Vagina (tissue), 2 donors: Measurements from ENCODE around the gene ZMIZ1. TPM values are rescaled to one million over a fixed set of nuclear protein-coding genes. Genes with fewer than 3 reads are reported as not detected.

ENCODE experiments used
- DNase-seq, 2 donors: peaks; one replicate each; pipeline ENCODE4 v3.0.0-alpha.2; 2017; ENCODE audit errors: extremely low spot score in 2 of 2
- H3K27ac ChIP-seq: fragments of 200-600 bp; sonication (generic); one replicate; pipeline ENCODE4 v1.5.1; 2019
- H3K27me3 ChIP-seq: fragments of 200-600 bp; sonication (generic); one replicate; pipeline ENCODE4 v1.5.1; 2019
- H3K36me3 ChIP-seq, 2 donors: fragments of 200-600 bp; sonication (generic); one replicate each; pipeline ENCODE4 v1.5.1; 2017 to 2019
- H3K4me1 ChIP-seq: fragments of 200-600 bp; sonication (generic); one replicate; pipeline ENCODE4 v1.5.1; 2019
- H3K4me3 ChIP-seq, 2 donors: fragments of 200-600 bp; sonication (generic); 1 replicate in 1 of 2; 2 replicates in 1 of 2; pipeline ENCODE4 v1.5.1; 2016 to 2019
- H3K9me3 ChIP-seq: fragments of 200-600 bp; sonication (generic); one replicate; pipeline ENCODE4 v1.5.1; 2019
- POLR2A ChIP-seq, 2 donors: fragments of 450-650 bp; IDR thresholded peaks; one replicate each; pipeline ENCODE4 v1.6.1; 2017; ENCODE audit warnings: antibody characterized with exemption in 2 of 2, mild to moderate bottlenecking in 2 of 2, moderate library complexity in 2 of 2
- POLR2AphosphoS5 ChIP-seq, 2 donors: sonication (generic); formaldehyde crosslinking; IDR thresholded peaks; one replicate each; pipeline ENCODE4 v1.9.0; 2017; ENCODE audit warnings: antibody characterized with exemption in 2 of 2, mild to moderate bottlenecking in 2 of 2, low read depth in 1 of 2; ENCODE audit not compliant: insufficient read depth in 1 of 2
- intact Hi-C: fragments of 100-400 bp; cut with DNase I; formaldehyde crosslinking; loops from one replicate; pipeline ENCODE4 v1.15.1; 2023
- total RNA-seq: library from RNA; depleted of rRNA; stranded (reverse); fragments of >200 nt; gene quantifications from one replicate; pipeline ENCODE4 v1.2.3, GENCODE V29; 2016
- TF ChIP-seq, protein P1 (sequence below), 3 experiments: fragments of 450-650 bp in 2 of 3; fragments of 200-600 bp in 1 of 3; sonication (generic) in 1 of 3; IDR thresholded peaks; one replicate each; pipeline ENCODE4 v1.5.1; 2017 to 2019; ENCODE audit warnings: antibody characterized with exemption in 3 of 3, mild to moderate bottlenecking in 2 of 3, moderate library complexity in 2 of 3

Gene ZMIZ1
- total RNA-seq, 1 donor from 2014 or later = 61.4 TPM

DNA sequence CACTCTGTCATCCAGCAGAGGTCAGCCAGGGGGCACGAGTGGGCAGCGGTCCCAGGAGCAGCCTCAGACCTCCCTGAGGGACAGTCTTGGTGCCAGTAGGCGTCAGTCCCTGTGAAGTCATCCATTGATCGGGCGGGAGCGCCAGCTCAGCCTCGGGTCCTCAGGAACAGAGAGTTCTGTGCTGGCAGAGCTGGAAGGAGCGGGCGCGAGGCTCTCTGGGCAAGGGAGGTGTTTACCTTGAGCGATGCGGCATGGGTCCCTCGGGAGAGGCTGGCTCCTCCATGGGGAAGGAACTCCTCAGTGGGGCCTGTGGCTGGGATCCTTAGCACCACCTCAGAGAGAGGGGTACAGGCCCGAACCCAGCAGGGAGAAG, 177.4 kb downstream of the ZMIZ1 start:
- peak overlapping the region in 1 of 2 donors; percentile 15 for H3K4me3 ChIP-seq
- TF ChIP-seq POLR2A (IDR thresholded peaks at IDR 0.05) (no peak), POLR2AphosphoS5 (IDR thresholded peaks at IDR 0.05; ENCODE audit: insufficient read depth in 1 of 2, low read depth in 1 of 2) (no peak)
- TF ChIP-seq, protein P1, sequence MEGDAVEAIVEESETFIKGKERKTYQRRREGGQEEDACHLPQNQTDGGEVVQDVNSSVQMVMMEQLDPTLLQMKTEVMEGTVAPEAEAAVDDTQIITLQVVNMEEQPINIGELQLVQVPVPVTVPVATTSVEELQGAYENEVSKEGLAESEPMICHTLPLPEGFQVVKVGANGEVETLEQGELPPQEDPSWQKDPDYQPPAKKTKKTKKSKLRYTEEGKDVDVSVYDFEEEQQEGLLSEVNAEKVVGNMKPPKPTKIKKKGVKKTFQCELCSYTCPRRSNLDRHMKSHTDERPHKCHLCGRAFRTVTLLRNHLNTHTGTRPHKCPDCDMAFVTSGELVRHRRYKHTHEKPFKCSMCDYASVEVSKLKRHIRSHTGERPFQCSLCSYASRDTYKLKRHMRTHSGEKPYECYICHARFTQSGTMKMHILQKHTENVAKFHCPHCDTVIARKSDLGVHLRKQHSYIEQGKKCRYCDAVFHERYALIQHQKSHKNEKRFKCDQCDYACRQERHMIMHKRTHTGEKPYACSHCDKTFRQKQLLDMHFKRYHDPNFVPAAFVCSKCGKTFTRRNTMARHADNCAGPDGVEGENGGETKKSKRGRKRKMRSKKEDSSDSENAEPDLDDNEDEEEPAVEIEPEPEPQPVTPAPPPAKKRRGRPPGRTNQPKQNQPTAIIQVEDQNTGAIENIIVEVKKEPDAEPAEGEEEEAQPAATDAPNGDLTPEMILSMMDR (IDR thresholded peaks at IDR 0.05) = no peak
- intact Hi-C loops = no loop called here
- H3K4me1 ChIP-seq = peaks cover 93% of the 10 kb centered on the region
- no peak for DNase-seq
- no peaks in the 10 kb centered on the region for H3K36me3 ChIP-seq
- no peaks in the 10 kb centered on the region for H3K9me3 ChIP-seq
- H3K27me3 ChIP-seq = no peaks in the 10 kb centered on the region
- H3K27ac ChIP-seq = peak overlapping the region; percentile 73

DNA sequence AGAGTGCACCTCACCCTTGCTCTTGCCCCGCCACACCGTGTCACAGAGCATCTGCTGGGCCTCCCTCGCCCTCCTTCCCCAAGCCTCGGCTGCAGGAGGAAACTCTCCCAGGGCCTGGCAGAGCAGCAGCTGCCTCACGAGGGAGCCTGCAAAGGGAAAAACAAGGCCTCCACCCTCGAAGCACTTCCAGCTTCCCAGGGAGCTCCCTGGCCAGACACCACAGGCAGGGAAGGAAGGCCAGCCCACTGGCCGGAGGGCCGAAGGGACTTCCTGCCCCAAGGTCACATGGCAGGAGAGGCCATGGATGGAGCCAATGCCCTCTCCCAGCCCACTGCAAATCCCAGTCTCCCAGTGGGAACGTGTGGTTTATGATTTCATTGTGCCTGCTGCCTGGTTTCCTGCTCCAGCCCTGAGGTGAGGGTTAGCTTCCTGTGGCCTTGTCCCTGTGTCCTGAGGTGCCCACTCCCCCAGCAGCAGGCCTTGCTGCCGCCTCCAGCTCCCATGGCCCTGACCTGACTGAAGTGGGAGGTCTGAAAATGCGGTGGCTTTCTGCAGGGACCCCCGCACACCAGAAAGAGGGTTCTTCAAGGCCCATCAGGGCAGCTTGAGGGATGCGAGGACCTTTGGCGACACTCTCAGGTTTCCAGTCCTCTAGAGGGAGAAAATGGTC, 178.0 kb downstream of the ZMIZ1 start:
- intact Hi-C loops = no loop called here
- Histone ChIP-seq H3K36me3 (no peaks in the 10 kb centered on the region), H3K27ac (peak overlapping the region; percentile 73), H3K27me3 (no peaks in the 10 kb centered on the region), H3K4me3 (peak overlapping the region in 1 of 2 donors; percentile 15), H3K4me1 (peaks cover 93% of the 10 kb centered on the region), H3K9me3 (no peaks in the 10 kb centered on the region)
- no peak for DNase-seq
- no peak for TF ChIP-seq POLR2A (IDR thresholded peaks at IDR 0.05)
- peak; percentile 23 to 73 for TF ChIP-seq POLR2AphosphoS5 (IDR thresholded peaks at IDR 0.05; ENCODE audit: insufficient read depth in 1 of 2, low read depth in 1 of 2)

DNA sequence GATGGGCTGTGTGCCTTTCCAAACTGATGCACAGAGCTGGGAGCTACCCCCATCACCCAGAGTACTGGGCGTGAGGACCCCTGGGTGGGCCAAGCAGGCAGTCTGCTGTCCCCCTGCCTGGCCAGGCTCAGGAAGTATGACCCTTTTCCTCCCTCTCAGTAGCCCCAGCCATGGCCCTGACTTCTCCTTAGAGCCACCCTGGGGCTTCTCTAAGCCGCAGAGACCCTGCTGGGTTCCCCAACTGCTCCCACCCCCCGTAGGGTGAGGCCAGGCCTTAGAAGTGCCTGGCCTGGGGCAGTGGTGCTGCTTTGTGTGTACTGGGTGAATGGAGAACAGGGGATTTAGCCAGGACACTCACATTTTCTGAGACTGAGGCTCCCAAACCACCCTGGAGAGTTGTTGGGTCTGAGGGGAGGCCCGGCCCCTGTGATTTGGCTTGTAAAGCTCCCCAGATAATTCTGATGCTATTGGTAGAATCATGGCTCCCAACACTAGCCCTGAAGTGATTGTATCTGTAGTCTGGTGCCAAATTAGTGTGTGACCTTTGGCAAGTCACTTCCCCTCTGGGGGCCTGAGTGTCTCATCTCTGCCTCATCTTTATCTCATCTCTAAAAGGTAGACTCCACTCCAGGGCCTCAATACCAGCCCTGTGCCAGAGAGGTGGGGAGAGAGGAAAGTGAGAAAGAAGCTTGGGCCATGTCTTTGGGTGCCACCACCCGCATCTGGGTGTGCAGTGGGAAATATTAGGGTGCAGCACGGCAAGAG, 178.8 kb downstream of the ZMIZ1 start:
- no peak for TF ChIP-seq POLR2AphosphoS5 (IDR thresholded peaks at IDR 0.05; ENCODE audit: insufficient read depth in 1 of 2, low read depth in 1 of 2)
- TF ChIP-seq, protein P1 (IDR thresholded peaks at IDR 0.05) = no peak
- no peak for TF ChIP-seq POLR2A (IDR thresholded peaks at IDR 0.05)
- no peaks in the 10 kb centered on the region for H3K36me3 ChIP-seq
- peaks cover 87% of the 10 kb centered on the region for H3K4me1 ChIP-seq
- H3K4me3 ChIP-seq = no peak overlapping the region
- H3K27ac ChIP-seq = peak overlapping the region; percentile 73
- DNase-seq = no peak
- intact Hi-C loops = no loop called here
- no peaks in the 10 kb centered on the region for H3K27me3 ChIP-seq
- no peaks in the 10 kb centered on the region for H3K9me3 ChIP-seq

DNA sequence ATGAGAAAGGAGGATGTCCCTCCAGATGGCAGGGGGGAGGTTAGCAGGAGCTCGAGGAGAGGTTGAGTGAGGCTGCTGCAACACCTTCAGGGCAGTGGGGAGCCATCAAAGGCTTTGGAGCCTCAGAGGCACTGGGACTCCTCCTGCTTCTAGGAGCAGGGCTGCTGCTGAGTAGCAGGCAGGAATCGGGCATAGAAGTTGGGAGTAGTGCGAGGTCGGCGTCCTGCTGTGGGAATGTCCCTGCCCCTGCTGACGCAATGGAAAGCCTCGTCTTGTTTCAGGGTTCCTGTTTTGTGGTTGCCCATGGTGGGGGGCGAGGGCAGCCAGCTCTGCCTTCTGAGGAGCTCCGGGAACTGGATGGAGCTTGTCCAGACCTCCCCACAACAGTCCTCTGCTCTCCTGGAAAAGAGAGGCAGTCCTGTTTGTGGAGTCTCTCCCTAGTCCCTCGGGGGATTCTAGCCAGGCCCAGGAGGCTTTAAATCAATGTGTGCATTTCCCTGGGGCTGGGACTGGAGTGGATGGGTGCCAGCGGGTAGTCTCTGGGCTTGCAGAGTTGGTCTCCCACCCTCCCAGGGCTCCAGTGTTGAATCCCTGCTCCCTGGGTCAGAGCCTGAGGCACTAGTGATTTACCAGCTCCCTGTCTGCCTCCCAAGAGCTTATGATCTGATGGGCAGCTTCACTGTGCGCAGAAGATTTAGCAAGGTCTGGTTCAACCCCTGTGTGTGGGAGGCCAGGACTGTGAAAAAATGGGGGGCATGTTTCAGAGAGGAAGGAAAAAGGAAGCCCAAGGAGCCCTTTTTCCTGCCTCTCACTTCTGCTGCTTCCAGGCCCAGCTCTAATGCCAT, 179.8 kb downstream of the ZMIZ1 start:
- TF ChIP-seq, protein P1 (IDR thresholded peaks at IDR 0.05) = no peak
- peak in 1 of 2 donors; percentile 50 for TF ChIP-seq POLR2AphosphoS5 (IDR thresholded peaks at IDR 0.05; ENCODE audit: insufficient read depth in 1 of 2, low read depth in 1 of 2)
- peaks cover 93% of the 10 kb centered on the region for H3K4me1 ChIP-seq
- peak overlapping the region; percentile 73 for H3K27ac ChIP-seq
- H3K36me3 ChIP-seq = no peaks in the 10 kb centered on the region
- no peaks in the 10 kb centered on the region for H3K27me3 ChIP-seq
- DNase-seq = no peak
- H3K9me3 ChIP-seq = no peaks in the 10 kb centered on the region
- intact Hi-C loops = no loop called here
- H3K4me3 ChIP-seq = no peak overlapping the region
